ENCODE results near the gene ADAM10. TPM values are rescaled to one million over a fixed set of nuclear protein-coding genes. Genes with fewer than 3 reads are reported as not detected.

Gene ADAM10
- total RNA-seq, 1 donor from 2014 or later = 243 TPM

DNA sequence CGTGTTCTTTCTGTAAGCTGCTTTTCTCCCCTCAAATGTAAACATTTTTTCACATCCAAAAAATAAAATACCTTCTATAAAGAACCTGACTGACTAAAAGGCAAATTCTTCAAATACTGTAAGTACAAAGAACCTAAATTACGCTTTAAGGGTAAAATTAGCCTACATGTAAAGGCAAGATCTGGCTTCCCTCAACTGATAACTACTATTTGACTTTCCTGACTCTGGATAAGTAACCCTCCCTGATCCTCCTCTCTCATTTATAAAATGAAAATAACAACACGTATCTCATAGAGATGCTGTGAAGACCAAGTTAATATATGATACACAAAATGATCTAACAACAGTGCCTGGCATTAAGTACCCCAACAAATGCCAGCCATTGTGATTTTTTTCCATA is 12.2 kb downstream of the ADAM10 start:
- Mint-ChIP-seq H3K36me3 (ENCODE audit: low read depth, unreplicated experiment) (no peaks in the 10 kb centered on the region), H3K27ac (ENCODE audit: unreplicated experiment) (no peak overlapping the region), H3K27me3 (ENCODE audit: low read depth, unreplicated experiment) (no peaks in the 10 kb centered on the region), H3K4me3 (ENCODE audit: unreplicated experiment) (no peak overlapping the region), H3K9me3 (ENCODE audit: unreplicated experiment) (no peaks in the 10 kb centered on the region), H3K4me1 (ENCODE audit: low read depth, unreplicated experiment) (peaks cover 17% of the 10 kb centered on the region)
- Histone ChIP-seq H3K27ac (ENCODE audit: low read depth, low read length) (no peak overlapping the region), H3K4me2 (ENCODE audit: low read length) (no peak overlapping the region), H3K79me2 (ENCODE audit: insufficient read depth, low read length) (peaks cover 96% of the 10 kb centered on the region), H3K4me3 (ENCODE audit: insufficient read depth, low read depth, low read length) (no peak overlapping the region), H3K27me3 (ENCODE audit: insufficient read depth, low read length) (no peaks in the 10 kb centered on the region), H3K36me3 (ENCODE audit: insufficient read depth, low read length) (no peaks in the 10 kb centered on the region), H2AFZ (ENCODE audit: low read depth, low read length) (no peak overlapping the region), H4K20me1 (ENCODE audit: insufficient read depth, low read length) (peaks cover 73% of the 10 kb centered on the region), H3K4me1 (ENCODE audit: insufficient read depth, low read length) (peaks cover 7% of the 10 kb centered on the region), H3K9ac (ENCODE audit: low read length) (no peak overlapping the region), H3K9me3 (ENCODE audit: insufficient read depth, low read depth, low read length) (no peaks in the 10 kb centered on the region)
- DNase-seq (ENCODE audit: low read depth) = no peak
- TF ChIP-seq EZH2 (IDR thresholded peaks at IDR 0.05; ENCODE audit: insufficient read depth, low read length) = no peak
- no peak for TF ChIP-seq CTCF (IDR thresholded peaks at IDR 0.05; ENCODE audit: insufficient read depth, low read depth, low read length)
- FAIRE-seq = no peak

GRCh38 chr15:58736018-58736643 is 13.4 kb downstream of the ADAM10 start:
- Histone ChIP-seq H3K9ac (ENCODE audit: low read length) (no peak overlapping the region), H3K4me1 (ENCODE audit: insufficient read depth, low read length) (peaks cover 16% of the 10 kb centered on the region), H3K9me3 (ENCODE audit: insufficient read depth, low read depth, low read length) (no peaks in the 10 kb centered on the region), H3K27ac (ENCODE audit: low read depth, low read length) (no peak overlapping the region), H3K79me2 (ENCODE audit: insufficient read depth, low read length) (peaks cover 95% of the 10 kb centered on the region), H2AFZ (ENCODE audit: low read depth, low read length) (no peak overlapping the region), H3K4me3 (ENCODE audit: insufficient read depth, low read depth, low read length) (no peak overlapping the region), H3K4me2 (ENCODE audit: low read length) (no peak overlapping the region), H3K36me3 (ENCODE audit: insufficient read depth, low read length) (no peaks in the 10 kb centered on the region), H3K27me3 (ENCODE audit: insufficient read depth, low read length) (no peaks in the 10 kb centered on the region), H4K20me1 (ENCODE audit: insufficient read depth, low read length) (peaks cover 65% of the 10 kb centered on the region)
- DNase-seq (ENCODE audit: low read depth) (no peak), FAIRE-seq (no peak)
- Mint-ChIP-seq H3K36me3 (ENCODE audit: low read depth, unreplicated experiment) (no peaks in the 10 kb centered on the region), H3K27ac (ENCODE audit: unreplicated experiment) (no peak overlapping the region), H3K4me3 (ENCODE audit: unreplicated experiment) (no peak overlapping the region), H3K27me3 (ENCODE audit: low read depth, unreplicated experiment) (no peaks in the 10 kb centered on the region), H3K4me1 (ENCODE audit: low read depth, unreplicated experiment) (peaks cover 26% of the 10 kb centered on the region), H3K9me3 (ENCODE audit: unreplicated experiment) (no peaks in the 10 kb centered on the region)
- no peak for TF ChIP-seq EZH2 (IDR thresholded peaks at IDR 0.05; ENCODE audit: insufficient read depth, low read length)

- H3K9ac ChIP-seq (ENCODE audit: low read length) = no peak overlapping the region
- H3K4me1 ChIP-seq (ENCODE audit: insufficient read depth, low read length) = peaks cover 16% of the 10 kb centered on the region
- H3K4me3 Mint-ChIP-seq (ENCODE audit: unreplicated experiment) = no peak overlapping the region
- H2AFZ ChIP-seq (ENCODE audit: low read depth, low read length) = no peak overlapping the region
- H3K36me3 Mint-ChIP-seq (ENCODE audit: low read depth, unreplicated experiment) = no peaks in the 10 kb centered on the region
- FAIRE-seq = no peak
- no peak overlapping the region for H3K27ac Mint-ChIP-seq (ENCODE audit: unreplicated experiment)
- TF ChIP-seq CTCF (IDR thresholded peaks at IDR 0.05; ENCODE audit: insufficient read depth, low read depth, low read length) (no peak), EZH2 (IDR thresholded peaks at IDR 0.05; ENCODE audit: insufficient read depth, low read length) (no peak)
- no peak overlapping the region for H3K4me2 ChIP-seq (ENCODE audit: low read length)
- H3K36me3 ChIP-seq (ENCODE audit: insufficient read depth, low read length) = no peaks in the 10 kb centered on the region
- no peaks in the 10 kb centered on the region for H3K27me3 Mint-ChIP-seq (ENCODE audit: low read depth, unreplicated experiment)
- H3K9me3 Mint-ChIP-seq (ENCODE audit: unreplicated experiment) = no peaks in the 10 kb centered on the region
- H3K4me3 ChIP-seq (ENCODE audit: insufficient read depth, low read depth, low read length) = no peak overlapping the region
- no peaks in the 10 kb centered on the region for H3K27me3 ChIP-seq (ENCODE audit: insufficient read depth, low read length)
- peaks cover 66% of the 10 kb centered on the region for H4K20me1 ChIP-seq (ENCODE audit: insufficient read depth, low read length)
- peaks cover 95% of the 10 kb centered on the region for H3K79me2 ChIP-seq (ENCODE audit: insufficient read depth, low read length)
- no peak for DNase-seq (ENCODE audit: low read depth)
- peaks cover 31% of the 10 kb centered on the region for H3K4me1 Mint-ChIP-seq (ENCODE audit: low read depth, unreplicated experiment)
- H3K27ac ChIP-seq (ENCODE audit: low read depth, low read length) = no peak overlapping the region
- no peaks in the 10 kb centered on the region for H3K9me3 ChIP-seq (ENCODE audit: insufficient read depth, low read depth, low read length)
These were observed 14.6 kb downstream of the ADAM10 start for GRCh38 chr15:58734859-58735258.
